HS-27A (cell line): ENCODE measurements around the gene GAS6.
A peak's percentile ranks its signal among the peaks of the same experiment; 100 is the strongest.
"Not testable (repeated sequence)": the region's sequence is repeated elsewhere in the genome, so short reads cannot be mapped to it uniquely, and the experiment has no call there.

Experiments used
- DNase-seq: peaks from one replicate; pipeline ENCODE4 v3.0.0-alpha.2; 2012; ENCODE audit warnings: low read depth, missing footprints

Gene GAS6

GRCh38 chr13:113837560-113838355 is 26.1 kb downstream of the GAS6 start:
- DNase-seq, result peak; percentile 80

GRCh38 chr13:113836768-113837559 is 26.9 kb downstream of the GAS6 start:
- DNase-seq, result no peak

- DNase-seq, result no peak
These were observed 28.2 kb downstream of the GAS6 start for GRCh38 chr13:113835461-113836270.

GRCh38 chr13:113834496-113835200 is 29.2 kb downstream of the GAS6 start:
- DNase-seq, result no peak

- not testable (repeated sequence) for DNase-seq
These were observed 29.9 kb downstream of the GAS6 start for GRCh38 chr13:113834006-113834405.

- DNase-seq, result no peak
These were observed 30.6 kb downstream of the GAS6 start for GRCh38 chr13:113833111-113833830.

- DNase-seq, result no peak
These were observed 31.2 kb downstream of the GAS6 start for GRCh38 chr13:113832631-113833030.

GRCh38 chr13:113832205-113832604 is 31.7 kb downstream of the GAS6 start:
- DNase-seq, result no peak

- DNase-seq, result no peak
These were observed 32.8 kb downstream of the GAS6 start for GRCh38 chr13:113831061-113831460.

GRCh38 chr13:113830426-113830950 is 33.4 kb downstream of the GAS6 start:
- not testable (repeated sequence) for DNase-seq

- DNase-seq, result no peak
These were observed 35.5 kb downstream of the GAS6 start for GRCh38 chr13:113828282-113828825.

GRCh38 chr13:113827021-113827420 is 36.9 kb downstream of the GAS6 start:
- no peak for DNase-seq

- not testable (repeated sequence) for DNase-seq
These were observed 37.4 kb downstream of the GAS6 start for GRCh38 chr13:113826446-113826845.

GRCh38 chr13:113825841-113826240 is 38.0 kb downstream of the GAS6 start:
- no peak for DNase-seq

- no peak for DNase-seq
These were observed 40.1 kb downstream of the GAS6 start for GRCh38 chr13:113823771-113824170.

- DNase-seq, result no peak
These were observed 40.7 kb downstream of the GAS6 start for GRCh38 chr13:113822956-113823744.

GRCh38 chr13:113822266-113822665 is 41.6 kb downstream of the GAS6 start:
- DNase-seq, result no peak

- DNase-seq, result no peak
These were observed 42.0 kb downstream of the GAS6 start for GRCh38 chr13:113821847-113822246.

GRCh38 chr13:113820813-113821651 is 42.8 kb downstream of the GAS6 start:
- peak; percentile 74 for DNase-seq
